ENCODE data around the gene CLINT1.
"Not testable (repeated sequence)": the region's sequence is repeated elsewhere in the genome, so short reads cannot be mapped to it uniquely, and the experiment has no call there.

CLINT1 gene

DNA sequence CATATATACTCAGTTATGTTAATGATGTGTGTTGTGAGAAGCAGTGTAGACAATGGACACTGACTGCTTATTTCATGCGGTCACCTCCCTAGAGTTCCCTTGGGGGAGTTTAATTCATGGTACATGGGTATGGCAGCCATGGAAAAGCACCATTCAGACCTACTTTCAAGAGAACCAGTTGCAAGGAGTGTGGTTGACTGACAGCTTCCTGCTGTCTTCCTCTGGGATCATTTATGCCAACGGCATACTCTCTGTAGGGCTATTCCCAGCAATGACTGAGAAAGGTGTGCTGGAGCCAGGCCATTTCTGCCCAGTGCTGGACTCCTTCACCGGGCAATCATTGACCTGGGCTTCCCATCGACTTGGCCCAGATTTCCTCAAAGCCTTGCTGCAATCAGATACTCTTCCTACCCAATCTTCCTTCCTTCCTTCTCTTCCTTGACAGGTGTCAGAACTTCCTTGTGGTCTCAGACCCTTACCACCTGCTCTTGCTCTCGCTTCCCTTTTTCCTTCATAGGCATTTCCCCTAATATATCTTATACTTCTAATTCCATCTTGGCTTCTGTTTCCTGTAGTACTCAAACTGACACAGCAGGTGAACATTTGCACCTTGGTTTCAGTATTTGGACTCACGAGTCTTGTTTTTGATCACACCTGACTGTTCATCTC, 3.4 kb upstream of the CLINT1 start:
- DNase-seq (ENCODE audit: low read depth): no peak

DNA sequence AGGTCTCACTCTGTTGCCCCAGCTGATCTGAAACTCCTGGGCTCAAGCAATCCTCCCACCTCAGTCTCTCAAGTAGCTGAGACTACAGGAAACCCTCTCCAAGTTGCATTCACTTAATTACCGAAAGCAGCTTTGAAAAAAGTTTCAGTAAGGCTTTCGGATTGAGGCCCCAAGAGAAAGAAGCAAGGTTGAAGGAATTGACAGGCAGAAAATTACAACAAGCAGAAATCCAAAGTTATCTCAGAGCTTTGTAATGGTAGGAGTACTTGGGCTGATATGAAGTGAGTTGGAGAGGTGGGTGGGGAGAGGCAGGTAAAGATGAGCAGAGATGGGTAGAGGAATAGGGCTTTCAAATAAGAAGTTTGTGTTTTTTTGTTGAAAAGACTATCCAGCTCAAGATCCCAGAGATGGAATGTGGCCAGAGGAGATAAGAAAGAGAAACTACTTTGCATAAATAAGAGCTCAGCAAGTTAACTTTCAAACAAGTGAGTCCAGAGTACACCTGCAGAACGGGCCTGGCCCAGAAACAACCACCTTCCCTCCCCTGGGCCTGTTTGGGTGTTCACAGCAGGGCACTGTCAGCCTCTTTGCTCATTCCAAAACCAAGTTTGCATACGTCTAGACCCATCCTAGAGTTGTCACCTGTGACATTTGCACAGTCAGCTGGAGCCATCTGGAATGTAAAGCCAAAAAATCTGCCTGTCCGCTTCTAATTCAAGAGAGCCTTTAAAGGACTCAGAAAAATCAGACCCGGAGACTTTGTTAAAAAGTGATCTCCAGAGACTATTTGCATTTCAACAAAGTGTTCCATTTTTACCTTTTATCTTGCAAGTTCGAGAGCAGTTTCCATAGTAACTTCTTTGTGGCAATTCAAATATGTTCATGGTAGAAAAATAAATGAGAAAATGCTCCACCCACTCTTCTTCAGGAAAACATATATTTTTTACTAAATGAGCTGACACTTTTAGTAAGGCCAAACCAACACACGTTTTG, 2.2 kb upstream of the CLINT1 start:
- DNase-seq (ENCODE audit: low read depth): no peak

DNA sequence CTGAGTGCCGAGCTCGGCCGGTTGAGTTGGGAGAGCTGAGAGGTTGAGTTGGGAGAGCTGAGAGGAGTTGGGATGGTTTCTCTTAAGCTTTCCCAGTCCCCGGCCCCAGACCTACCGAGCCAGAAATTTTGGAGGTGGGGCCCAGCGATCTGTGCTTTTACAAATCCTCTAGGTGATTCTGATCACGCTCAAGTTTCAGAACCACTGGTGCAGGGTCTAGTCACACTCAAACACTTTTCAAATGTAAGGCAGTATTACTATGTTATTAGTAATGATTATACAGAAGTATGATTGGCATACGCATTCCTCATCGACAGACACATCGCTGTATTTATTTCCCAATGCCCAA, 256 bp upstream of the CLINT1 start:
- DNase-seq (ENCODE audit: low read depth): no peak

DNA sequence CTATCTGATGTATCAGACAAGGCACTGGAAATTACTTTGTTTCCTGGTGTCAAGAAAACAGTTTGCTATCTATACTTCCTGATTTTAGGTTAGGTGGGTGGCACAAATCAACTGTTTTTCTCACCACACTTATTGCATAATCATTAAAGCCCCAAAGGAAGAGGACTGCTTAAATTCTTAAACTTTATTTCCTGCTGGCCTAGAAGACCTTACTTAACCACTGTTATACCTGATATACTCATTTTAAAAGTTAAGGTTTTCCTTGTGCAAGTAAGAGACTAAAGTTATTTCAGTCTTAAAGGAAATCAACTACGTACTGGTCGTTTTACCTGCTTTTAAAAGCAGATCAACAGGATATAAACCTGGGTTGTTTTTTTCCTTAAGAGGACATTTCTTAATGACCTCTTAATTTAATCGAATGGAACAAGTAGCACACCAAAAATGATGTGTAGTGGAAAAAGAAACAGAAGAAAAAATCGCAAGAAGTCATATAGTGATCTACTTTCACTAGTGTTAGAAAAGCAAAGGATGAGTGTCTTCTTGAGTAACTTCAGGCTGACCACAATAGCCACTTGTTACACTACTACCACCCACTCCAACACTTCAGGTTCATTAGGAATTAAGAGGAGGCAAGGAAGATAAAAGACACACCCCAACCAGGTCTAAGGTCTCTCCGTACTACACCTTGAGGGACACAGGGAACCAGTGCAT, 974 bp downstream of the CLINT1 start:
- DNase-seq (ENCODE audit: low read depth): peak; percentile 53

DNA sequence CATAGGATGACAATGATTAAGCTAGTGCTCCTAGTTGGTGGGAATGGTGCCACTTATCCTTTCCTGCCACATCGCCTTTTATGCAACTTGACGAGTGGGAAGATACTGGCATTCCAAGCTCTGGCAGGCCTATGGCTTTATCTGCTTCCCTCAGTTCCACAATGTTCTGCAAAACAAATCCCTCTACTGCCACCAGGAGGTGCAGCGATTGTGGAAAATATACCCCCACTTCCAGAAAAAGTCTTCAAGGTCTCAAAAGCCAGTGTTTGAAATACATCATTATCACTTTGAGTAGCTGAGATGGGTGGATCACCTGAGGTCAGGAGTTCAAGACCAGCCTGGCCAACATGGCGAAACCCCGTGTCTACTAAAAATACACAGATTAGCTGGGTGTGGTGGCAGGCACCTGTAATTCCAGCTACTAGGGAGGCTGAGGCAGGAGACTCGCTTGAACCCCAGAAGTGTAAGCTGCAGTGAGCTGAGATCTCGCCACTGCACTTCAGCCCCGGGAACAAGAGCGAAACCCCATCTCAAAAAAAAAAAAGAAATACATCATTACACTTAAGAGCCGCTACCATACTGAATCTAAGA, 3.4 kb downstream of the CLINT1 start:
- peak; percentile 72 for DNase-seq (ENCODE audit: low read depth)

DNA sequence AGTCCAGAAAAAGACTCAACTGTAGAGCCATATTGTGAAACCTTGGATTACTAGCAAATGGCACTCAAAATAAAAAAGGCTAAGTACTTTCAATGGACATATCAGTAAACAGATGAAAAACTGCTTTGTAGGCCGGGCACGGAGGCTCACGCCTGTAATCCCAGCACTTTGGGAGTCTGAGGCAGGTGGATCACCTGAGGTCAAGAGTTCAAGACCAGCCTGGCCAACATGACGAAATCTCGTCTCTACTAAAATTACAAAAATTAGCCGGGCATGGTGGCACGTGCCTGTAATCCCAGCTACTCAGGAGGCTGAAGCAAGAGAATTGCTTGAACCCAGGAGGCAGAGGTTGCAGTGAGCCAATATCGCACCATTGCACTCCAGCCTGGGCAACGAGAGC, 5.6 kb downstream of the CLINT1 start:
- DNase-seq (ENCODE audit: low read depth): not testable (repeated sequence)

DNA sequence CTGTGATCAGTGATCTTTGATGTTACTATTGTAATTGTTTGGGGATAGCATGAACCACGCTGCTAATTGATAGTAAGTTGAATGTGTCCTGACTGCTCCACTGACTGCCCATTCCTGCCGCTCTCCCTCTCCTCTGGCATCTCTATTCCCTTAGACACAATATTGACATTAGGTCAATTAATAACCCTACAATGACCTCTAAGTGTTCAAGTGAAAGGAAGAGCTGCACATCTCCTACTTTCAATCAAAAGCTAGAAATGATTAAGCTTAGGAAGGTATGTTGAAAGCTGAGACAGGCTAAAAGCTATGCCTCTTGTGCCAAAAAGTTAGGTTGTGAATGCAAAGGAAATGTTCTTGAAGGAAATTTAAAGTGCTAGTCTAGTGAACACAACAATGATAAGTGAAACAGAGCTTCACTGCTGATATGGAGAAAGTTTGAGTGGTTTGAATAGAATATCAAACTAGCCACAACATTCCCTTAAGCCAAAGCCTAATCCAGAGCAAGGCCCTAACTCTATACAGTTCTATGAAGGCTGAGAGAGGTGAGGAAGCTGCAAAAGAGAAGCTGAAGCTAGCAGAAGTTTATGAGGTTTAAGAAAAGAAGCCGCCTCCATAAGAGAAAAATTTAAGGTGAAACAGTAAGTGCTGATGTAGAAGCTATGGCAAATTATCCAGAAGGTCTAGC, 12.9 kb downstream of the CLINT1 start:
- no peak for DNase-seq (ENCODE audit: low read depth)

DNA sequence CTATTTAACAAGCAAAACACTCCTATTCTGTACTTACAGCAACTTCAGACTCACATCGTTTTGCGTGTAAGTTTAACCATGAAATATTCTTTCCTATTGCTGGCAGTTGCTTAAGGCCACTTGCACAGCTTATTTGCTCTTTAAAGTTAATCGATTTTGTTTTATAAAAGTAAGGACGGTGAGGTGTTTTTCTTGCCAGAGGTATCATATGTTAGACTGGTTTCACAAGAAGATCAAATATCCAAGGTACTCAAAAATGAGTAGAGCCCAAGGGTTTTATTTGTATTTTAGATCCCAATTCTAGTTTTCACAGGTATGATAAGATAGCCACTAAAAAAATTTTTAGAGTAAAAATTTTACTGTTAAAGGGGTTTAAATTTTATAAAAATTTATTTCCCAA, 16.2 kb downstream of the CLINT1 start:
- no peak for DNase-seq (ENCODE audit: low read depth)

DNA sequence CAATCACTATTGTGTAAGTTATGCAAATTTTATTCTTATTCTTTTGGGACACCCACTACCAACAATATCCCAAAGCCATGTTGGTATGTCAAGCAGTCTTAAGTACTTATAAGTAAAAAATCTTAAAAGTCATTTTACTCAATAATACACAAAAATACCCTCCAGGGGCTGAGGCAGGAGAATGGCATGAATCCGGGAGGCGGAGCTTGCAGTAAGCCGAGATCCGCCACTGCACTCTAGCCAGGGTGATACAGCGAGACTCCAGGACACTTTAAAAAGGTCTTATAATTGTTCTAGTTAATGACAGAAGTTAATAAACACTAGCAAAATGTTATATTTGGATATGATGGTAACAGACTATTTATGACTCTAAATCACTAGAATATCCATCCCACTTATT, 16.8 kb downstream of the CLINT1 start:
- DNase-seq (ENCODE audit: low read depth): no peak

DNA sequence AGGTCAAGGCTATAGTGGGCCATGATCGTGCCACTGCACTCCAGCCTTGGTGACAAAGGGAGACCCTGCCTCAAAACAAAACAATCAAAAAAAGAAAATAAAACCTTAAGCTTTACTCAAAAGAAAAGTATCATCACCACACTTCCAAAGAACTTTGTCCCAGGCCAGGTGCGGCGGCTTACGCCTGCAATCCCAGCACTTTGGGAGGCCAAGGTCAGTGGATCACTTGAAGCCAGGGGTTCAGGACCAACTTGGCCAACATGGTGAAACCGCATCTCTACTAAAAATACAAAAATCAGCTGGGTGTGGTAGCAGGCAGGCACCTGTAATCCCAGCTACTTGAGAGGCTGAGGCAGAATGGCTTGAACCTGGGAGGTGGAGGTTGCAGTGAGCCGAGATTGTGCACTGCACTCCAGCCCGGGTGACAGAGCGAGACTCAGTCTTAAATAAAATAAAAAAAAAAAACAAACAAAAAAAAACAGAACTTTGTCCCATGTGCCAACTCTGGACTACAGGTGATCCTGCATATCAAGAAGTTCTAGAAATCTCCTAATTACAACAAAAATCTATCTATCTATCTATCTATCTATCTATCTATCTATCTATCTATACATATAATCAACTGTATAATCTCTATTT, 19.7 kb downstream of the CLINT1 start:
- no peak for DNase-seq (ENCODE audit: low read depth)

DNA sequence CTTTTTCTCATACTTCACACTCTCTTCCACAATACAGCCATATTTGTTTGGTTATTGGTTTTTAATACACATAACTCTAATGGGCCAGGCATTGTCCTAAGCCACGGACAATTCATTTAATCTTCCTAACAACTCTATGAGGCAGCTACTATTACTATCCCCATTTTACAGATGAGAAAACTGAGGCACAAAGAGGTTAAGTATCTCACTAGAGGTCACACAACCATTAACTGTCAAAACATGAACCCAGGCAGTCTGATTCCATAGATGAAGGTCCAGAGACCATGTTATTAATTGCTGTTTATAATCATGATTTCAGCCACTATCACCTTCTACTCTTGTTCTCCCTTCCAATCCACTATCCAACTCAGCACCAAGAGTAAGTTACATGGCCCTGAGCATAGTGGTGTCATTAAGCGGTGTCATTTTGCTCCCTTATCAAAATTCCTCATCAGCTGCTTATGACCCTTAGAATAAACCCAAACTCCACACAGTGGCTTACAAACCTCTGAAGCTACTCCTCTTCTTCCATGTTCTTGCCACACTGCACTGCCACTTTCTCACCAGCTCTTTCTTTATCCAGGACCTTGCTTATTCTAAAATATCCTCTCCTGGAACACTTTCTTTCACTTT, 22.7 kb downstream of the CLINT1 start:
- DNase-seq (ENCODE audit: low read depth): no peak

DNA sequence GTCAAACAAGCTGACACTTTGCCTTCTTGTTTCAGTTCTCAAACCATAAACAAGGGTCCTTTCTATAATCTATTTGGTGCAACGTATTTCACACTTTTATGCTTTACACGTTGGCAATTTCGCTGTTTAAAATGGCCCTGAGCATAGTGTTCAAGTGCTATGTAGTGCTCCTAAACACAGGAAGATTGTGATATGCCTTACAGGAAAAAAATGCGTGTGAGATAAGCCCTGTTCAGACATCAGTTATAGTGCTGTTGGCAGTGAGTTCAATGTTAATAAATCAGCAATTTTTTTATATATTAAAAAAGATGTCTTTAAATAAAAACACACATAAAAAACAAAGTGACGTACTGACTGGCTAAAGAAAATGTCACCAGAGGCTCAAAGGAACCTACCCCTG, 23.9 kb downstream of the CLINT1 start:
- DNase-seq (ENCODE audit: low read depth): no peak

DNA sequence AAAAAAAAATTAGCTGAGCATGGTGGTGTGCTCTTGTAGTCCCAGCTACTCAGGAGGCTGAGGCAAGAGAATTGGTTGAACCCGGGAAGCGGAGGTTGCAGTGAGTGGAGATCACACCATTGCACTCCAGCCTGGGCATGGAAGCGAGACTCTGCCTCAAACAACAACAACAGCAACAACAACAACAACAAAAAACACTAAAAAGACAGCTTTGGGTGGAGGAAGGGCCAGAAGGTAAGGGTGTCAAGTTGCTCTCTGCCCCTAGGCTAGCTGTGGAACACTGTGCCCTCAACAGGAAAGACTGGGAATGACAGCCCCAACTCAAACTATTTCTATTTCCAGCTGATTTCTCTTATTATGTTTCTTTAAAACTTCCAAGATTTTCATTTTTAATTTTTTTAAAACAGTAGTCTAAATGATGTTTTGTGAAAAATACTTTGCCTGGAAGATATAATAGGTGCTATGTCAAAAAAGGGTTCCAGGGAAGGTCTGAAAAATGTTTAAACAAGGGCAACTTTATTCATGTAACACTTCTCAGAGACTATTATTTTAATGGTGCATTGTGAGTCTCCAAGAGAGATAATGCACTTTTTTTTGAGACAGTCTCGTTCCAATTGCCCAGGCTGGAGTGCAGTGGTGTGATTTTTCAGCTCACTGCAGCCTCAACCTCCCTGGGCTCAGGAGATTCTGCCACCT, 29.9 kb downstream of the CLINT1 start:
- peak; percentile 17 for DNase-seq (ENCODE audit: low read depth)

DNA sequence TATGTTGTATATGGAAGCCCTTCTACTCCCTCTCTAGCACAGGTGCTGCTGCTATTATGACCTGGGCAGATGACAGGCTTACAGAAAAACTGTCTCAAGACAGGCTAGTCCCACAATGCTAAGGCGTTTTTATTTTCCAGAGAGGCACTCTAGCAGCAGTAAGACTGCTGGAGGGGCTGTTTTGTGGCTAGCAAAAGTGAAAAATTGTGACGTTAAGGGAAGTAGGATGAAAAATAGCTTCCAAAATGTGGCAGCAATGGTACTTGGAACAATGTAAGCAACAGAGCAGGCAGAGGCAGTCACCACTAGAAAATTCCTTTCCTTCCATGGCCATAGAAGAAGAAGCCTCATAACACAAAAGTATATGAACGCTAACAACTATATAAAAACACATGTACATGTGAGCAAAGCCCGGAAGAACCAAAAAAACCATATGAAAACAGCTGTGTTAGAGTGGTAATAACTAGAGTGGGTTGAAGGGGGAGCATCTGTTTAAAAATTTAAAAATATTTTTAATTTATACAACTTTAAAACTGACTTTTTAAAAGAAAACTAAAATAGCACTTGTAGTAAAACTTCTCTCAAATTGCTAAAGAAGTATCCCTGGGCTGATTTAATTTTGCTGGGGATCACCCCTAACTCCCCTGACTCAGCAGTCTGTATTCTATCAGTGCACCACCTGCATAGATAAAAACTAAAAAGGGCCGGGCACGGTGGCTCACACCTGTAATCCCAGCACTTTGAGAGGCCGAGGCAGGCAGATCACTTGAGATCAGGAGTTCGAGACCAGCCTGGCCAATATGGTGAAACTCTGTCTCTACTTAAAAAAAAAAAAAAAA, 30.6 kb downstream of the CLINT1 start:
- no peak for DNase-seq (ENCODE audit: low read depth)

DNA sequence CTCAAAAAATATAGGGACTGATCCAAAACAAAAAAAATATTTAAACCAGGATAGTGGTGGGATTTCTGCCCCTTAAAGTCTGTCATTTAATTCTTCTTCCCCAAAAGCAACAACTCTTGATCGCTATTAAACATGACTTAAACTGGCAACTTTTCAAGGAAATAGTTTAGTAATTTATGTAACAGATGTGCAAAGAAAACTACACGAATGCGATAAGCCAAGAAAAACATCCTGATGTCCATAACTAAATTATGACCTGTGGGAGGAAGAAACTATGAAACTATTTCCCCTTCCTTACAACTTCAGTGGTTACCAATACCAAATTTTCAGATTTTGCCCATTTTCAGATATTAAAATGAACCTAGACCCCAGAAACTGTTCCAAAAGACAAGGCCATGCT, 31.5 kb downstream of the CLINT1 start:
- peak; percentile 46 for DNase-seq (ENCODE audit: low read depth)

DNA sequence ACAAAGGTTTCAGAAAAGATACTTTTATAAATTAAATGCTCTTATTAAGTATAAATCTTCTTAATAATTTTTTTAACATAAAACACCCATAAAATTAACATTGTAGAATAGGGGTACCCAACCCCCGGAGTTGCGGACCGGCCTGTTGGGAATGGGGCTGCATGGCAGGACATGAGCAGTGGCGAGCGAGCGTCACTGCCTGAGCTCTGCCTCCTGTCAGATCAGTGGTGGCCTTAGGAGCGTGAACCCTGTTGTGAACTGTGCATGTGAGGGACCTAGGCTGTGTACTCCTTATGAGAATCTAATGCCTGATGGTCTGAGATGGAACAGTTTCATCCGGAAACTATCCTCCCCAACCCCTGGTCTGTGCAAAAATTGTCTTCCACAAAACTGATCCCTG, 35.3 kb downstream of the CLINT1 start:
- no peak for DNase-seq (ENCODE audit: low read depth)

DNA sequence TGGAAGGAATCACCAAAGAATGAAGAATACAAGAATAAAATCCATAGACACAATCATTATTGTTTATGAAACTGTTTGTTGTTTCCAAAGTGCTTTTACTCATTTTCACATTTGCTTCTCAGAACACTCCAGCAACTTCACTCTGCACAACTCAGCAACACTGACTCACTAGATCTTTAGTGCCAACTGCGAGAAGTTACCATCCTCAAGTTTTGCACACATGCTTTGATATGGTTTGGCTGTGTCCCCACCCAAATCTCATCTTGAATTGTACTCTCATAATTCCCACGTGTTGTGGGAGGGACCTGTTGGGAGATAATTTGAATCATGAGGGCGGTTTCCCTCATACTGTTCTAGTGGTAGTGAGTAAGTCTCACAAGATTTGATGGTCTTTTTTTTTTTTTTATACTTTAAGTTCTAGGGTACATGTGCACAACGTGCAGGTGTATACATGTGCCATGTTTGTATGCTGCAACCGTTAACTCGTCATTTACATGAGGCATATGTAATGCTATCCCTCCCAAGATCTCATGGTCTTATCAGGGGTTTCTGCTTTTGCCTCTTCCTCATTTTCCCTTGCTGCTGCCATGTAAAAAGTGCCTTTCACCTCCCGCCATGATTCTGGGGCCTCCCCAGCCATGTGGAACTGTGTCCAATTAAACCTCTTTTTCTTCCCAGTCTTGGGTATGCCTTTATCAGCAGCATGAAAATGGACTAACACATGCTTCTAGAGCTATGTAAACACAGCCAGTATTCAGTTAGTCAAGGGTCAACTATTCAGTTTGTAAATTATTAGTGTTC, 36.9 kb downstream of the CLINT1 start:
- peak; percentile 59 for DNase-seq (ENCODE audit: low read depth)

DNA sequence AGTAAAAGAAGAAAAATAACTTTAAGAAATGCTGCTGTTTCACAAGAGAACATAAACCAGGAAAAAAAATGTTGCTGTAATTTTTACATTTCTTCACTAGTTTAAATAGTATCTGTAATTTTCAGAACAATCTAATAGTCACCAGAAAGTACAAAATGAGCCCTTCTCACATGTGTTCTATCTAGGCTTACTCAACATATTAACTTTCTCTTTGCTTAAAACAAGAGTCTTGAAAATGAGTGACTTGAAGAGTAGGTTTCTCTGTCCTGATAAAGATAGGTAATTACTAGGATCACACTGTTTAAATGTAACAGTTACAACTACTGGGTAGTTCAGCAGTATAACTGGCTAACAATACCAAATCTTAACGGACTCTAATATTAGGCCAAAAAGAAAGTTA, 37.5 kb downstream of the CLINT1 start:
- no peak for DNase-seq (ENCODE audit: low read depth)
